ENCODE measurements around the gene SHD.

GRCh38 chr19:4295972-4296771, 17.1 kb downstream of the SHD start:
- no peak for TF ChIP-seq CTCF (IDR thresholded peaks at IDR 0.05)
- no peak for TF ChIP-seq POLR2A (IDR thresholded peaks at IDR 0.05)

All from body of pancreas (tissue), 4 donors.